HFF-Myc (cell line): ENCODE measurements around the gene WDR7.

Experiments used
- DNase-seq: peaks from one replicate; pipeline ENCODE4 v3.0.0-alpha.2; 2011; ENCODE audit warnings: low read depth; ENCODE audit errors: extremely low read depth
- H3K4me3 ChIP-seq: replicated peaks from 2 replicates; pipeline ENCODE4 v1.5.1; 2011; ENCODE audit warnings: low read depth, mild to moderate bottlenecking, control low read depth, low read length
- TF ChIP-seq, protein P1 (sequence below): IDR thresholded peaks from 2 replicates; pipeline ENCODE4 v1.5.1; 2012; ENCODE audit warnings: mild to moderate bottlenecking, low read depth, low read length, control low read depth; ENCODE audit errors: missing control alignments

Gene WDR7

DNA sequence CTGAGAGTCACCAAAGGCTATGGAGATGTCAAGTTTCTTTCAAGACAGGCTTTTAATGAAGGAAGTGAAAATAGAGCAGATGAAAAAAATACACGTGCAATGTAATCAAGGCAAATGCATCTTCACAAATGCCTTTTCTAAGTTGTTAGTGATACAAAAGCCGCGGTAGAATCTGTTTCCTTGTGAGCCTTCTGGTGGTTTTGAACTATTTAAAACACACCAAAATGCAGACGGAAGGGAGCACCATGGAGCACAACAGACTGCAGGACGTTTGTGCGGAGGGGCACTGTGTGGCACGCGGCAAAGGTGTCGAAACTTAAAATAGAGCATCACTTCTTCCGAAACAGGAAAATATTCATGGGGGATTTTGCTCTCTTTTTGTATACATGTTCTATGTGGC, 430.7 kb downstream of the WDR7 start:
- no peak overlapping the region for H3K4me3 ChIP-seq
- DNase-seq = no peak
- TF ChIP-seq, protein P1, sequence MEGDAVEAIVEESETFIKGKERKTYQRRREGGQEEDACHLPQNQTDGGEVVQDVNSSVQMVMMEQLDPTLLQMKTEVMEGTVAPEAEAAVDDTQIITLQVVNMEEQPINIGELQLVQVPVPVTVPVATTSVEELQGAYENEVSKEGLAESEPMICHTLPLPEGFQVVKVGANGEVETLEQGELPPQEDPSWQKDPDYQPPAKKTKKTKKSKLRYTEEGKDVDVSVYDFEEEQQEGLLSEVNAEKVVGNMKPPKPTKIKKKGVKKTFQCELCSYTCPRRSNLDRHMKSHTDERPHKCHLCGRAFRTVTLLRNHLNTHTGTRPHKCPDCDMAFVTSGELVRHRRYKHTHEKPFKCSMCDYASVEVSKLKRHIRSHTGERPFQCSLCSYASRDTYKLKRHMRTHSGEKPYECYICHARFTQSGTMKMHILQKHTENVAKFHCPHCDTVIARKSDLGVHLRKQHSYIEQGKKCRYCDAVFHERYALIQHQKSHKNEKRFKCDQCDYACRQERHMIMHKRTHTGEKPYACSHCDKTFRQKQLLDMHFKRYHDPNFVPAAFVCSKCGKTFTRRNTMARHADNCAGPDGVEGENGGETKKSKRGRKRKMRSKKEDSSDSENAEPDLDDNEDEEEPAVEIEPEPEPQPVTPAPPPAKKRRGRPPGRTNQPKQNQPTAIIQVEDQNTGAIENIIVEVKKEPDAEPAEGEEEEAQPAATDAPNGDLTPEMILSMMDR = no peak

DNA sequence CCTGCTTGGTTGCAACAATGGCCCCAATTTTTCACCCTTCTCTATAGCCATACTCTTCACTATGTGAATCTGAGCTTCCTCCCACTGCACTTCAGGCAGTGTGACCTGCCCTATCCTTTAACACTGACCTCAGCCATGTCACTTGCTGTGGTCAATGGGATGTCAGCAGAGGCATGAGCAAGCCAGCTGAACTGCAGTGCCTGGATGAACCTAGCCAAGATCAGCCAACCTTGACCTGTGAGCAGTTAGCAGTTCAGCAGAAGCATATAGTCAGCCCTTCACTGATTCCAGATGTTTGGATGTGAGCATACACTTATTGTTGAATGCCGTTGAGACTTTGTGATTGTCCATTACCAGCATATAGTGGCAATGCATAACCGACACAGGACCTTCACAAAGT, 432.3 kb downstream of the WDR7 start:
- no peak for DNase-seq
- TF ChIP-seq, protein P1 = no peak
- no peak overlapping the region for H3K4me3 ChIP-seq

- no peak for DNase-seq
- H3K4me3 ChIP-seq = no peak overlapping the region
- TF ChIP-seq, protein P1 = no peak
Observed at GRCh38 chr18:57084331-57085271, 433.4 kb downstream of the WDR7 start.

GRCh38 chr18:57085371-57085770, 434.2 kb downstream of the WDR7 start:
- DNase-seq = no peak
- no peak overlapping the region for H3K4me3 ChIP-seq
- TF ChIP-seq, protein P1 = no peak

- DNase-seq = no peak
- no peak overlapping the region for H3K4me3 ChIP-seq
- TF ChIP-seq, protein P1 = no peak
Observed at GRCh38 chr18:57086163-57086562, 435.0 kb downstream of the WDR7 start.
